DMS79 (cell line): ENCODE results near the gene LRRC8C.
"Not testable (repeated sequence)": the region's sequence is repeated elsewhere in the genome, so short reads cannot be mapped to it uniquely, and the experiment has no call there.

Experiments used
- DNase-seq: peaks from one replicate; lab custom pipeline; 2025; lab: John Stamatoyannopoulos, UW

Gene LRRC8C

GRCh38 chr1:89704014-89704413, 71.1 kb downstream of the LRRC8C start:
- no peak for DNase-seq

- not testable (repeated sequence) for DNase-seq
Measured at GRCh38 chr1:89704885-89705284, 72.0 kb downstream of the LRRC8C start.

GRCh38 chr1:89705901-89706699, 73.2 kb downstream of the LRRC8C start:
- no peak for DNase-seq

GRCh38 chr1:89706700-89707012, 73.7 kb downstream of the LRRC8C start:
- no peak for DNase-seq

GRCh38 chr1:89708751-89709375, 75.9 kb downstream of the LRRC8C start:
- DNase-seq = no peak

- DNase-seq = no peak
Measured at GRCh38 chr1:89710498-89711139, 77.7 kb downstream of the LRRC8C start.

GRCh38 chr1:89711140-89711778, 78.3 kb downstream of the LRRC8C start:
- no peak for DNase-seq

- no peak for DNase-seq
Measured at GRCh38 chr1:89712420-89712819, 79.5 kb downstream of the LRRC8C start.

GRCh38 chr1:89715677-89716076, 82.8 kb downstream of the LRRC8C start:
- no peak for DNase-seq

- DNase-seq = peak; percentile 84
Measured at GRCh38 chr1:89719502-89720306, 86.8 kb downstream of the LRRC8C start.

- no peak for DNase-seq
Measured at GRCh38 chr1:89720839-89721238, 87.9 kb downstream of the LRRC8C start.

- DNase-seq = no peak
Measured at GRCh38 chr1:89721351-89721750, 88.4 kb downstream of the LRRC8C start.

- DNase-seq = no peak
Measured at GRCh38 chr1:89723144-89723543, 90.2 kb downstream of the LRRC8C start.

GRCh38 chr1:89723863-89724262, 90.9 kb downstream of the LRRC8C start:
- no peak for DNase-seq

- no peak for DNase-seq
Measured at GRCh38 chr1:89724369-89725010, 91.6 kb downstream of the LRRC8C start.

GRCh38 chr1:89725011-89725370, 92.1 kb downstream of the LRRC8C start:
- no peak for DNase-seq

- DNase-seq = no peak
Measured at GRCh38 chr1:89725631-89726030, 92.7 kb downstream of the LRRC8C start.

- DNase-seq = no peak
Measured at GRCh38 chr1:89727517-89728312, 94.8 kb downstream of the LRRC8C start.

GRCh38 chr1:89728381-89728780, 95.5 kb downstream of the LRRC8C start:
- no peak for DNase-seq

GRCh38 chr1:89732206-89732605, 99.3 kb downstream of the LRRC8C start:
- DNase-seq = no peak
